ENCODE measurements around the gene ASCC2. TPM values are rescaled to one million over a fixed set of nuclear protein-coding genes. Genes with fewer than 3 reads are reported as not detected.

The ASCC2 gene
- total and polyA plus RNA-seq, 2 of the 4 experiments (the other 2 are of a cell fraction) = 40.0 to 62.2 TPM

GRCh38 chr22:29739346-29739875, 98.7 kb downstream of the ASCC2 start:
- Histone ChIP-seq H3K4me2 (ENCODE audit: low read depth, low read length) (no peak overlapping the region), H3K14ac (replicated peaks; ENCODE audit: low read depth, low read length) (no peak overlapping the region), H2BK15ac (ENCODE audit: low read depth, low read length) (no peak overlapping the region), H2BK5ac (ENCODE audit: low read depth, low read length, poor library complexity, severe bottlenecking) (no peak overlapping the region), H4K8ac (ENCODE audit: low read depth in 2 of 2, low read length in 2 of 2) (no peak overlapping the region), H2BK20ac (ENCODE audit: low read depth, low read length) (no peak overlapping the region), H4K20me1 (ENCODE audit: insufficient read depth, low read length) (no peaks in the 10 kb centered on the region), H3K4me1 (ENCODE audit: control insufficient read depth, insufficient read depth, low read length) (no peaks in the 10 kb centered on the region), H3K23ac (ENCODE audit: low read depth, low read length) (no peak overlapping the region), H3K4ac (ENCODE audit: low read depth, low read length) (no peak overlapping the region), H2BK120ac (ENCODE audit: low read depth, low read length) (no peak overlapping the region), H3K56ac (ENCODE audit: extremely low read depth, insufficient read depth, low read length) (no peak overlapping the region), H3K9me1 (ENCODE audit: insufficient read depth, low read length) (no peaks in the 10 kb centered on the region), H3K9ac (ENCODE audit: low read depth, low read length) (no peak overlapping the region), H3K27ac (ENCODE audit: insufficient read depth, low read length) (no peak overlapping the region), H2AK5ac (ENCODE audit: low read depth, low read length) (no peak overlapping the region), H2AK9ac (replicated peaks; ENCODE audit: low read depth, low read length, poor library complexity) (no peak overlapping the region), H3K18ac (ENCODE audit: low read depth, low read length) (no peak overlapping the region), H3K4me3 (ENCODE audit: insufficient read depth, low read depth, low read length) (no peak overlapping the region), H4K5ac (ENCODE audit: low read depth, low read length) (no peak overlapping the region), H3K36me3 (ENCODE audit: control insufficient read depth, insufficient read depth, low read length) (peaks cover 17% of the 10 kb centered on the region), H3K27me3 (ENCODE audit: control insufficient read depth, insufficient read depth, low read length) (no peaks in the 10 kb centered on the region), H2AFZ (replicated peaks; ENCODE audit: low read length, poor library complexity) (no peak overlapping the region), H4K91ac (ENCODE audit: insufficient read depth, low read depth, low read length) (no peak overlapping the region), H3K79me1 (ENCODE audit: low read depth in 1 of 2, low read length in 2 of 2) (no peaks in the 10 kb centered on the region), H3K9me3 (ENCODE audit: control insufficient read depth, insufficient read depth, low read length) (no peaks in the 10 kb centered on the region)
- no peak for TF ChIP-seq BHLHE40 (IDR thresholded peaks at IDR 0.05; ENCODE audit: low read depth, low read length)
- no peak for TF ChIP-seq RAD21 (IDR thresholded peaks at IDR 0.05; ENCODE audit: low read length)
- TF ChIP-seq FOS (IDR thresholded peaks at IDR 0.05; ENCODE audit: low read depth, low read length) = no peak
- in situ Hi-C loops (cut with MboI; ENCODE audit: low sequenced_read_pairs) (no loop called here), intact Hi-C loops (cut with micrococcal nuclease) (no loop called here), dilution Hi-C loops (cut with HindIII; ENCODE audit: low sequenced_read_pairs, unreplicated experiment) (no loop called here)
- ATAC-seq (ENCODE audit: low read depth) = no peak
- DNase-seq = no peak
- ChIA-PET POLR2A (ENCODE audit: unreplicated experiment) (no interaction called here), CTCF (no interaction called here)
- BruUV-seq (replicated peaks) = no TSS peak
- WGBS, 2 experiments (ENCODE audit: extremely low coverage in 2 of 2, insufficient read length in 1 of 2) = 82% methylated on average over 14 of the region's 17 CpGs; no CpG with 5 or more reads in 1 of the 2 experiments

Small RNAs within 50 kb of the gene (microRNA-seq; reads per million reads assigned to microRNA genes)
- not detected for gene RF00019 (ENCODE audit: insufficient read depth, insufficient read length)

Small RNAs within 50 kb of the gene (small RNA-seq; reads per million reads assigned to genes)
- gene RF00019 = 0 reads per million in 5 experiments

Other genes with a start within 250 kb of the ASCC2 start
- gene NF2, start 234.6 kb downstream of the ASCC2 start, total RNA-seq (2012; rRNA removed) = 151 and 181 TPM in 2 replicates
- gene NF2, start 234.6 kb downstream of the ASCC2 start, polyA plus RNA-seq (2012; rRNA removed) = 56.5 and 59.0 TPM in 2 replicates
- under 0.01 TPM in 2 replicates for gene CABP7, start 118.3 kb downstream of the ASCC2 start, total RNA-seq (2012; rRNA removed)
- 0.03 and 0.06 TPM in 2 replicates for gene CABP7, start 118.3 kb downstream of the ASCC2 start, polyA plus RNA-seq (2012; rRNA removed)
- 16.1 and 21.7 TPM in 2 replicates for gene ZMAT5, start 71.3 kb downstream of the ASCC2 start, total RNA-seq (2012; rRNA removed)
- gene ZMAT5, start 71.3 kb downstream of the ASCC2 start, polyA plus RNA-seq (2012; rRNA removed) = 31.8 and 33.7 TPM in 2 replicates
- gene UQCR10, start 70.9 kb downstream of the ASCC2 start, total RNA-seq (2012; rRNA removed) = 103 and 131 TPM in 2 replicates
- 260 and 285 TPM in 2 replicates for gene UQCR10, start 70.9 kb downstream of the ASCC2 start, polyA plus RNA-seq (2012; rRNA removed)
- gene MTMR3, start 44.9 kb upstream of the ASCC2 start, total RNA-seq (2012; rRNA removed) = 26.1 and 29.4 TPM in 2 replicates
- 21.3 and 22.3 TPM in 2 replicates for gene MTMR3, start 44.9 kb upstream of the ASCC2 start, polyA plus RNA-seq (2012; rRNA removed)
- gene HORMAD2, start 242.2 kb upstream of the ASCC2 start, total RNA-seq (2012; rRNA removed) = not detected in 2 replicates
- not detected in 2 replicates for gene HORMAD2, start 242.2 kb upstream of the ASCC2 start, polyA plus RNA-seq (2012; rRNA removed)

Data from IMR-90 (cell line).